GM23248 (cell line): ENCODE results near the gene CSF1R.

Source experiments
- EZH2 ChIP-seq: fragments of 200-600 bp; sonication (generic); IDR thresholded peaks from 2 replicates; pipeline ENCODE4 v1.6.1; 2018; ENCODE audit warnings: antibody characterized with exemption, mild to moderate bottlenecking; ENCODE audit not compliant: insufficient read depth, poor library complexity, severe bottlenecking
- EZH2phosphoT487 ChIP-seq: fragments of 200-600 bp; sonication (generic); IDR thresholded peaks from 2 replicates; pipeline ENCODE4 v1.6.1; 2018; ENCODE audit warnings: antibody characterized with exemption, moderate library complexity, mild to moderate bottlenecking, low read depth; ENCODE audit not compliant: insufficient read depth

GRCh38 chr5:150082889-150083288, 3.5 kb downstream of the CSF1R start:
- TF ChIP-seq EZH2phosphoT487 (no peak), EZH2 (no peak)
